Colonic mucosa (tissue), 4 donors: Measurements from ENCODE around the gene ADCY7. TPM values are rescaled to one million over a fixed set of nuclear protein-coding genes. Genes with fewer than 3 reads are reported as not detected.

Experiments used
- DNase-seq: peaks from one replicate; pipeline ENCODE4 v3.0.0-alpha.2; 2020
- H3K27ac ChIP-seq: fragments of 200-600 bp; one replicate; pipeline ENCODE4 v1.8.0; 2021
- H3K27me3 ChIP-seq: fragments of 200-600 bp; one replicate; pipeline ENCODE4 v1.8.0; 2021
- H3K36me3 ChIP-seq: fragments of 200-600 bp; one replicate; pipeline ENCODE4 v1.8.0; 2021
- H3K4me1 ChIP-seq: fragments of 200-600 bp; one replicate; pipeline ENCODE4 v1.8.0; 2021; ENCODE audit warnings: mild to moderate bottlenecking
- H3K4me3 ChIP-seq: fragments of 200-600 bp; one replicate; pipeline ENCODE4 v1.8.0; 2021
- H3K9ac ChIP-seq, 2 donors: one replicate each; pipeline ENCODE4 v1.7.0; 2013; ENCODE audit warnings: control low read depth in 2 of 2, low read depth in 2 of 2, low read length in 2 of 2
- H3K9me3 ChIP-seq: fragments of 200-600 bp; one replicate; pipeline ENCODE4 v1.8.0; 2021
- intact Hi-C: fragments of 100-400 bp; cut with DNase I; formaldehyde crosslinking; loops from one replicate; pipeline ENCODE4 v1.14.1; 2022
- total RNA-seq, 2 donors: library from RNA; stranded (reverse); fragmentation: NEBNext Ultra II Directional in 1 of 2; extraction: Animal tissue kit (Norgen Biotek cat#: 25700) in 1 of 2; gene quantifications; one replicate each; pipeline ENCODE4 v1.2.1, GENCODE V29; 2021
- TF ChIP-seq, protein P1 (sequence below): fragments of 200-600 bp; IDR thresholded peaks from one replicate; pipeline ENCODE4 v1.8.0; 2022; ENCODE audit warnings: antibody characterized with exemption, mild to moderate bottlenecking
- donor health status: healthy.
- donor health status: DM: no; HTN: no; CAD: no.
- donor health status: DM: no; HTN: no; CAD: no.

Gene ADCY7
- total RNA-seq, 2 donors from 2014 or later: 15.8 to 19.2 TPM

DNA sequence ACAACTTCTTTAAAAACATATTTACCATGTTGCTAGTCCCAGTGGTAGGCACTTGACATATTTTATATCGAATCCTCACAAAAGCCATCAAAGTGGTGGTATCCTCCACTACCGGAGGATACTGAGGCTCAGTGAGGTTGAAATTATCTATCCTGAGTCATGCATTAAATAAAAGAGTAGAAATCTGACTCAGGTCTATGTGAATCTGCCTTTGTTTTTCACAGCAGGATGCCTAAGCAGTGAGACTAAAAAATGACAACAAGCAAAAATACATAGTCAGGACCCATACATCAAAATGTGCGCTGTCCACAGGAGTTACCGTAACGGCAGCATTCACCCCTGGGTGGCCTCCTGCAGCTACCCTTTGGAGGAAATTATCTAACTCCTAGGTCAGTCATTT is 84.8 kb downstream of the ADCY7 start:
- Histone ChIP-seq H3K27me3 (no peaks in the 10 kb centered on the region), H3K4me3 (no peak overlapping the region), H3K27ac (no peak overlapping the region), H3K36me3 (no peaks in the 10 kb centered on the region), H3K4me1 (no peaks in the 10 kb centered on the region), H3K9me3 (no peaks in the 10 kb centered on the region), H3K9ac (no peak overlapping the region)
- TF ChIP-seq, protein P1, sequence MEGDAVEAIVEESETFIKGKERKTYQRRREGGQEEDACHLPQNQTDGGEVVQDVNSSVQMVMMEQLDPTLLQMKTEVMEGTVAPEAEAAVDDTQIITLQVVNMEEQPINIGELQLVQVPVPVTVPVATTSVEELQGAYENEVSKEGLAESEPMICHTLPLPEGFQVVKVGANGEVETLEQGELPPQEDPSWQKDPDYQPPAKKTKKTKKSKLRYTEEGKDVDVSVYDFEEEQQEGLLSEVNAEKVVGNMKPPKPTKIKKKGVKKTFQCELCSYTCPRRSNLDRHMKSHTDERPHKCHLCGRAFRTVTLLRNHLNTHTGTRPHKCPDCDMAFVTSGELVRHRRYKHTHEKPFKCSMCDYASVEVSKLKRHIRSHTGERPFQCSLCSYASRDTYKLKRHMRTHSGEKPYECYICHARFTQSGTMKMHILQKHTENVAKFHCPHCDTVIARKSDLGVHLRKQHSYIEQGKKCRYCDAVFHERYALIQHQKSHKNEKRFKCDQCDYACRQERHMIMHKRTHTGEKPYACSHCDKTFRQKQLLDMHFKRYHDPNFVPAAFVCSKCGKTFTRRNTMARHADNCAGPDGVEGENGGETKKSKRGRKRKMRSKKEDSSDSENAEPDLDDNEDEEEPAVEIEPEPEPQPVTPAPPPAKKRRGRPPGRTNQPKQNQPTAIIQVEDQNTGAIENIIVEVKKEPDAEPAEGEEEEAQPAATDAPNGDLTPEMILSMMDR: no peak
- intact Hi-C loops: loop anchor here (5.0 kb wide), 1 partner anchor 329 kb away; no protein-coding TSS in a partner anchor
- no peak for DNase-seq

DNA sequence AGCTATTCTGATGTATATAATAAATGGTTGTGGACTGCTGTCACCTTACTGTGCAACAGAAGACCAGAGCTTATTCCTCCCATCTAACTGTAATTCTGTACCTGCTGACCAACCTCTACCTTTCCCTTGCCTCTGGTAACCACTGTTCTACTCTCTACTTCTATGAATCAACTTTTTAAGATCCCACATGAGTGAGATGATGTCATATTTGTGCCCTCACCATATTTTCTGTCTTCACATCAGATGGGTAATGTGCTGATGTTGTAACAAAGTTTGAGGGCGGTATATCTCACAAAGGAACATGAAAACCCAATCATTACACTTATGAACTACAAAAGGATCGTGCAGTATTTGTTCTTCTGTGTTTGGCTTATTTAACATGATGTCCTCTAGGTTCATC is 85.6 kb downstream of the ADCY7 start:
- no peak overlapping the region for H3K4me3 ChIP-seq
- TF ChIP-seq, protein P1: no peak
- no peaks in the 10 kb centered on the region for H3K9me3 ChIP-seq
- no peaks in the 10 kb centered on the region for H3K4me1 ChIP-seq
- no peak overlapping the region for H3K27ac ChIP-seq
- no peak for DNase-seq
- intact Hi-C loops: loop anchor here (5.0 kb wide), 1 partner anchor 330 kb away; no protein-coding TSS in a partner anchor
- no peak overlapping the region for H3K9ac ChIP-seq
- H3K36me3 ChIP-seq: no peaks in the 10 kb centered on the region
- H3K27me3 ChIP-seq: no peaks in the 10 kb centered on the region

DNA sequence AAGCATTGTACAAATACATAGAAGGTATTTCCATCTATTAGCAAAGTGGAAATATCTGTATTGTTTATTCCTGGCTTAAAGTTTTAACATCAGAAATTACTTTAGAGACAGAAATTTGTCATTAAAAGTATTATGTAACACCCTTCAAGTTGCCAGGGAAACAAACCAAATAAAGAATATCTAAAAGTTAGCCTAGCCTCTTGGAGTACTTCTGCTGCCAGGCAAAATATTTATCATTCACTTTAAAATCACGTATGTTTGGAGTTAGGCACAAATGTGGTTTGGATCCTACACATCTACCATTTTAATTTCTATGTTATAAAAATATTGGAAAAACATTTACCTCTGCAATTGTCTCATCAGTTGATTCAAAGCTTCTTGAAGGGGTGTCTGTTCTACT is 87.7 kb downstream of the ADCY7 start:
- no peaks in the 10 kb centered on the region for H3K4me1 ChIP-seq
- no peak overlapping the region for H3K27ac ChIP-seq
- H3K36me3 ChIP-seq: no peaks in the 10 kb centered on the region
- no peaks in the 10 kb centered on the region for H3K27me3 ChIP-seq
- no peak for DNase-seq
- TF ChIP-seq, protein P1: no peak
- no peak overlapping the region for H3K4me3 ChIP-seq
- no peak overlapping the region for H3K9ac ChIP-seq
- intact Hi-C loops: loop anchor here (5.0 kb wide), 1 partner anchor 332 kb away; no protein-coding TSS in a partner anchor
- no peaks in the 10 kb centered on the region for H3K9me3 ChIP-seq

DNA sequence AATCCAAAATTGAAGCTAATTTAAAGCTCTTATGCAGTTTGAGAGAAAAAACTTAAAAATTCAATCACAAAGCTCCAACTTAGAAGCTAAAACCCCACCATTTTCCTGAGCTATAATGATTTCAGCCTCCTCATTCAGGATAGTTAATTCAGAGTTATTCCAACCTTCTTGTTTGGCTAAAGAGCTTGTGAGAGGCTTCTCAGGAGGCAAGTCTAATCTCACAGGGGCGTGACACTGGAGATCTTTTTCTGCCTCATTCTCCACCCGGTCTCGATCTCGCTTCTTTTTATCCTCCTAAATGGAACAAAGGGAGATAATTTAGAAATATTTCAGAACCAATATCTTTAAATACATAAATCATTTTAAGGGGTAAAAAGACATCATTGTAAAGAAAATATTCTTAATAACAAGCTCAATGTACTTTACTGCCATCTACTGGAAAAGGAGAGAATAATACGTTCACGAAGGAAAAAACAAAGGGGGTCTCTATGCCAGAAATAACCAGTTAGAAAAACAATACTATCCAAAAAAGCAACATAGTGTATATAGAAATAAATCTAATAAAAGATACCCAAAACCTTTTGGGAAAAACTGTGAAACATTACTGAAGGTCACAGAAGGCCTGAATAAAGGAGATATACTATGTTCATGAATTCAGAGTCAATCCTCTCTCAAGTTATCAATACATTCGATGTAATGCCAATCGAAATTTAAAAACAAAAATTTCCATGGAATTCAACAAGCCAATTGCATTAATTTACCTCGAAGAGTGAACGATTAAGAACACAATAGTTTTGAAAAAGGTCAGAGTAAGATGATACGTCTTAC is 88.5 kb downstream of the ADCY7 start:
- H3K36me3 ChIP-seq: no peaks in the 10 kb centered on the region
- intact Hi-C loops: loop anchor here (5.0 kb wide), 2 partner anchors 138 to 333 kb away; no protein-coding TSS in a partner anchor
- no peak overlapping the region for H3K27ac ChIP-seq
- no peak for DNase-seq
- H3K9me3 ChIP-seq: no peaks in the 10 kb centered on the region
- H3K4me3 ChIP-seq: no peak overlapping the region
- TF ChIP-seq, protein P1: peak; percentile 62
- no peaks in the 10 kb centered on the region for H3K4me1 ChIP-seq
- no peaks in the 10 kb centered on the region for H3K27me3 ChIP-seq
- H3K9ac ChIP-seq: no peak overlapping the region

DNA sequence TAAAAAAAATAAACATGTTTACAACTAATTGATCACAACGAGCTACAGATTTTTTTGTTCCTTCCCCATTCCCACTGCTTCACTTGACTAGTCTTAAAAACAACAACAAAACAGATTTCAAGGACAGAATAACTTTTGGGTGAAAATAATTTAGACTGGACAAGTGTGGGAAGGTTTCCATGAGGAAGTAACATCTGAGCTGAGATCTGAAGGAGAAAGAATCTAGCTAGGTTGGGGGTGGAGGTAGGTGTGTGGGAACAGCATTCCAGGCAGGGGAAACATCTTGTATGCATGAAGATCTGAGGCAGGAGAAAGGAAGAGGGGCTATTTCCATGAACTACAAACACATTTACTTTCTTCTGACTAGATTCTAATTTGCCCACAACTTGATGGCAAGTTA is 93.3 kb downstream of the ADCY7 start:
- intact Hi-C loops: loop anchor here (5.0 to 10.0 kb wide), 3 partner anchors 115 to 332 kb away; partner anchors contain the start of gene CNEP1R1
- no peaks in the 10 kb centered on the region for H3K27me3 ChIP-seq
- H3K4me1 ChIP-seq: no peaks in the 10 kb centered on the region
- no peaks in the 10 kb centered on the region for H3K36me3 ChIP-seq
- no peak for DNase-seq
- TF ChIP-seq, protein P1: no peak
- no peak overlapping the region for H3K27ac ChIP-seq
- H3K9me3 ChIP-seq: no peaks in the 10 kb centered on the region
- H3K9ac ChIP-seq: no peak overlapping the region
- H3K4me3 ChIP-seq: no peak overlapping the region
